Activated CD4-positive, alpha-beta T cell treated with anti-CD3 and anti-CD28 coated beads, Interleukin-2, Interleukin-6, amounts not matched to agents 100 ng/mL and 50 ng/mL, durations not matched to agents 16 hours and 8 hours (primary cell): ENCODE results near the gene ADAMTS17.

Source experiments
- DNase-seq: peaks from one replicate; pipeline ENCODE4 v3.0.0-alpha.2; 2020

ADAMTS17 gene

GRCh38 chr15:100124361-100124760, 217.4 kb downstream of the ADAMTS17 start:
- DNase-seq = no peak

DNA sequence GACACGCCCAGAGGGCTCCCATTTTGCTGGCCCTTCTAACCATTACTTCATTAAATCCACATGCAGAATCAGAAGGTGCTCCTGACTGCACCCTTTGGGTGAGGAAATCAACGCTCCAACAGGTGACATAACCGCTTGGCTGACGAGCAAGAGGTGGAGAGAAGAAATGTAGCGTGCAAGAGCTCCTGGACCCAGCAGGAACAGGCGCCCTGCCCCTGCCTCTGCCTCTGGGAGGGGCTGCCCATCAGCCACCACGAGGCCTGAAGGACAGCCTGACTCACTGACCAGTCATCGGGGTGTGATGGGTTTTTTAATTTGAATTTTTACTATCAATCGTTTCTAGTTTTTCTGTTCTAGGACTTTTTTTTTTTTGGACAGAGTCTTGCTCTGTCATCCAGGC, 218.2 kb downstream of the ADAMTS17 start:
- DNase-seq = no peak

DNA sequence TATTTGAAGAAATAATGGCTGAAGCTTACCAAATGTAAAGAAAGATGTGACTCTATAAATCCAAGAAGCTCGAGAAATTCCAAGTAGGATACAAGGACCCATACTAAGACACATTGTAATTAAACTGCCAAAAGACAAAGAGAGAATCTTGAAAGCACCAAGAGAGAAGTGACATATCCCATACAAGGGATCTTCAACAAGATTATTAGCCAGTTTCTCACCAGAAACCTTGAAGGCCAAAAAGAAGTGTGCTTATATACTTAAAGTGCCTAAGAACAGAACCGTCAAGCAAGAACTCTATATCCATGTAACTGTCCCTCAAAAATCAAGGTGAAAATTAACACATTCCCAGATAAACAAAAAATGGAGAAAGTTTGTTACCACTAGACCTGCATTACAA, 220.5 kb downstream of the ADAMTS17 start:
- DNase-seq = no peak

DNA sequence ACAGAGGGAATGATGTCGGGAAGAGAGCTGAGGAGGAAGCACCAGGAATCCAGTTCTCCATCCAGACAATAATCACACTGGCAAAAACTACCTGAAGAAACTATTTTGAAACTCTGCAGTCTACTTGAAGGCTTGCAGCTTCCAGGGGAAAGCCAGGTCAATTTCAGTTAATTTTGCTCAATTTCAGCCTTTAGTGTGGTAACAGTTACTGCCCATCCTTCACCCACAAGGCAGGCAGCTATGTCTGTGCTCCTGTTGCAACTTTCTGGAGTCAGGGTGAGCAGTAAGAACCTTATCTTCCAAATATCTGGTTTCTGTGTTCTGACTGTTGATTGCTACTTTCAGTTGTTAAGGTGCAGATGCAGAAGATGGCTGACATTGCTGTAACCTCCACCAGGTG, 221.7 kb downstream of the ADAMTS17 start:
- DNase-seq = no peak

DNA sequence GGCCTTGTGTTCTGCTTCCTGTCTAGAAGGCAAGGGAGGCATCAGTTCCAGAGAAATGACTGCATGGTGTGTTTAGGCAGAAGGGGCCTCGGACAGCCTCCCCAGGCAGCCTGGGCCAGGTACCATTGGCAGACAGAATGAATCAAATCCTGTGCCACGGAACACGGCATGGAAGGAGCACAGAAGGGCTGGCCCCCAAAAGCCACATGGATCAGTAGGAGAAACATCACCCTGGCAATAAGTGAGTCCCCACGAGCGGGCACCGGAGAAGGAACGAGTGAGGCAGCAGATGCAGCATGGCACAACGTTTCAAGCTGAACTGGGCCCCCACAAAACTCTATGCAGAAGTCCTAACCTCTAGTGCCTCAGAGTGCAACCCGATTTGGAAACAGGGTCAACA, 223.2 kb downstream of the ADAMTS17 start:
- no peak for DNase-seq

GRCh38 chr15:100116416-100117190, 225.2 kb downstream of the ADAMTS17 start:
- DNase-seq = no peak

DNA sequence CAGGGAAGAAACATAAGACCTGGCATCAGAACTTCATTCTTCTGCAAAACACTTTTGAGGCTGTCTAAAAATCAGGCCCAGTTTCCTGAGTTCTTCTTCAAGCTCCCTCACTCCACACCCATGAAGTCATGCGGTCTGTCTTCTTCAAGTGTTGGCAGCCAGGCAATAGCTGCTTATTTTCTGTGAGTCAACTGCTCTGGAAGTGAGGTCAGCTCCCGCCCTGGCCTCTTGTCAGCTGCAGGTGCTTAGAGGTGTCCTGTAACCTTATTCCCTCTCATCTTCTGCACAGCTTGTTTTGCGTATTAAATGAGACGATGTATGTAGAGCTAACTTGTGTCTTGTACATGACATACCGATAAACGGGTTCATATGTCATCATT, 226.1 kb downstream of the ADAMTS17 start:
- DNase-seq = no peak

- DNase-seq = no peak
Measured at GRCh38 chr15:100115066-100115710, 226.6 kb downstream of the ADAMTS17 start.

DNA sequence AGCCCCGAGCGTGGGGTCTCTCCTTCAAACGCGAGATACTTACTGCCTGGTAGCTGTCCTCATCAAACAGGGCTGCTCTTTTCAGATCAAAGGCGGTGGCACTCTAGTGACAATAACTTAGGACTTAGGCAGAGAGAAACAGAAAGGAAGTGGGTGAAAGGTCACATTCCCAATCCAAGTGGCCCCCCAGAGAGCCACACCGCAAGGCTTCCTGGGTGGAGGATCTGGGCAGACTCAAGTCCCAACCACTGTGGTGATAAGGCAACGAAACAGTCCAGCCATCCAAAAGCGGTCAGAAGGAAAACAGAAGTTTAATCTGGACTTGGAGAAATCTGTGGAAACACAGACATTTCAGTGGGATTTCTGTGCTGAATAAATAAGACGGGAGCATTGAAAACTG, 227.2 kb downstream of the ADAMTS17 start:
- DNase-seq = no peak

DNA sequence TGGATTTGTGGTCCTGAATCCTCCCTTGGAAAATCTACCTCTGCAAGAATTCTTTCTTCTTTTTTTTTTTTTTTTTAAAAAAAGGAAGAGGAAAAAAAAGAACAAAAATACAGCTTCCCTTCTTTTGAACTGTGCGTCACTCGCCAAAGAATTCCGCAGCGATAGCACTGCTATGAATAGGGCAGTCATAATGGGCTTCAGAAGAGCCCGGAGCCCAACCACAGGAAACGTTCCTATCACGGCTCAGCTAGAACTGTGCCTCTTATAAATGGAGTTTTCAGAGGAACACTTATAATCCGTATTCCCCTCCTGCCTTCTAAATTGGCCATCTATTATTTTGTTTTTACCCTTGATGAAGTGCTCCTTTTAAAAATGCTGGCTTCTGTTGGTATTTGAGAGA, 227.7 kb downstream of the ADAMTS17 start:
- DNase-seq = no peak

DNA sequence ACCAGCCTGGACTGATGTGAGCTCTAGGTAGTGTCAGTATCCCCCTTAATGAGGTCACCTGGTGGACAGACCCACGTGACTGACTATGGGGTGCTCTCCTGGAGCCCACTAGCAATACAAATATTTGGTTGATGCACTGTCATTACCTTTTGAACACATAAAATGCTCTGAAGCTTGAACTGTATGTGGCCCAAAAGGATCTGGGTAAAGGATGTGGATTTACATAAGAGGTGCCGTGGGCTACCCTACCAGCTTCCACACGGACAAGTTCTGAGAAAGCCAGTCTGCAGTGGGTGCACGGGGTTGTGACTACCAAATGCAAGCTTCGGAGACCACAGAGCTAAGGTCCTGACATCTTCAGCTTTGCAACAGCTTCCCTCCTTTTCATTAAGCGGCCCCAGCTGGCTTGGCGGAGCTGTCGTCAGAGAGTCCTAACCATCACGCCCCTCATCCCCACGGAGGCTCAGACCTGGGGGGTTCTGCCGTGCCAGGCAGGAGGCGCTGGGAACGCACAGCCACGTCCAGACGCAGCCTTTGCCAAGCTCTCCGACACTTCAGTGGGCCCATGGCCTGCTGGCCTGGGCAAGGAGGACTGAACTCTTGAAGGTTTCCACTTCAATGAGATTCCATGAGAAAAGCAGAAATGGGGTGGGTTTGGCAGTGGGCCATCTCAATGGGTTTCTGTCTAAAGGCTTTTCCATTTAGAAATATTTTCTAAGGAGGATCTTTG, 228.3 kb downstream of the ADAMTS17 start:
- DNase-seq = no peak

- DNase-seq = no peak
Measured at GRCh38 chr15:100112636-100113305, 229.0 kb downstream of the ADAMTS17 start.

DNA sequence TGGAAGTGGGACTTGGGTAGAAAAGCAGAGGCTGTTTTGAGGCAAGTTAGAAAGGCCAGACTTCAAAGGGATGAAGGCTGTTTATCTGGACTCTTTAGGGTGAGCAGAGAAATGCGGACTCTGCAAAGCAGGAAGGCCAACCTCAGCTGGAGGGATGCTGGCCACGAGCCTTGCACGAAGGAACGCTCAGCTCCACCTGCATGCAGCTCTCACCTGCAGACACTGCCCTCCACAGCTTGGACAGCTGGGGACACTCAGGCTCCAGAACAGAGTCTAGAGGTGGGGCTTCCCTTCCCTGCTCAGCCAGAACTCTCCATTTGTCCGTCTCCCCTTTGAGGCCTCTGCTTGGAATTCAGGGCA, 229.7 kb downstream of the ADAMTS17 start:
- DNase-seq = no peak

DNA sequence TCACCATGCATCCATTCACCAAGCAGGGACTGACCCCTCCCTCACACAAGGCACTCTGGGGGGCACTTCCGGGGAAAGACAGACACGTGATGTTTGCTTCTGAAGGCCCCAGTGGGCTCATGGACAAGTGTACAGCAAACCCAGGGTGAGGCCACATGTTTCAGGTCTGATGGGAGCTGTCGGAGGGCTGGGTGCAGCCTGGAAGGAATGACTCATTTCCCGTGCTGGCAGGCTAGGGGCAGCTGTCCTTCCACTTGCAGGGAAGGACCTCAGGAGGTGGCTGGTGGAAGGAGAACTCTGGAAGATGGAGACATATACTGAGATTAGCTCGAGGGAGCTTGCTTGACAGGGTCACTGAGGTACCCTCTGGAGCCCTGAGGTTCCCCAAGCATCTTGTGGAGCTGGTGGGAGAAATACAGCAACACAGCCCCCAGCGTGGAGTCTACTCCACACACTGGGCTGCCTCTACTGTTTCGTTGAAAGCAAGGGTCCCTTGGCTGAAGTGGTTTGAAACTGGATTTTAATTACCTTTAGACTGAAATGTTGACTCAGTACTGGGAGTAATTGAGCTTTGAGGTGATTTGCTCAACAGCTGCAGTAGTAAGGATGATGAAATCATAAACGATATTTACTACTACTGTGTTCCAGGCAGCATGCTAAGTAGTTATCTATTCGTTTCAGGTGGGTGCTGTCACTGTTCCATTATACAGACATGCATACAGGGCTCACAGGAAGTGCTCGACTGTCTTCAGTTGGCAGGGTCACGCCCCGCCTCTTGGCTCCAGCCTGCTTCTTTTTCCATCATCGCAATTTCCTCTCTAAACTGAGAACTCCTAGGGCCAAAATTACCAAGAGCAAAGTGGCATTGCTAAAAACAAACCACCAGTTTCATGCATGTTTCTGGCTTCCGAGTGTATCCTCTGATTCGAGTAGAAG, 230.4 kb downstream of the ADAMTS17 start:
- peak; percentile 58 for DNase-seq

DNA sequence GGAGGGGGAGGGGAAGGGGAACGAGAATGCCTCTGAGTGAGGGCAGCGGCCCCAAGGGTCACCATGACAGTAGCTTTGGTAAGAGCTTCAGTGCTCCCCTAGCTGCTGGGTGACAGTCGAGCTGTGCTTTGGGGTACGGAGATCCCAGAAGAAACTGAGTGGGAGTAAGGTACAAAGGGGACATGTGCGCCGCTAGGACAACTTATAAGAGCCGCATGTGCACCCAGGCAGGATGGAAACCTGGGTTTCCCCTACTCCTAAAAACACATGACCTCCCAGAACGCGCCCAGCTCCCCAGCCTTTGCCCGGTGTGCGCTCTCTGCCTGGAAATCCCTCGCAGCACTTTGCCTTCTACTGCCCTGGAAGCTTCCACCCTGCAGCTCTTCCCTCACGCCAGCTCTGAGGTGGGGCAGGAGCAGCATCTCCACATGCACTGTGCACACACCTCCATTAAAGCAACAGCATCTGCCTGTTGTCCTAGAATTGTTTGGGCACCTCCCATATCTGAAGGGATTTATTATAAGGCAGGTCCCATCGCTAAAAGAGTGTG, 232.2 kb downstream of the ADAMTS17 start:
- DNase-seq = no peak

- DNase-seq = no peak
Measured at GRCh38 chr15:100108846-100109245, 232.9 kb downstream of the ADAMTS17 start.

DNA sequence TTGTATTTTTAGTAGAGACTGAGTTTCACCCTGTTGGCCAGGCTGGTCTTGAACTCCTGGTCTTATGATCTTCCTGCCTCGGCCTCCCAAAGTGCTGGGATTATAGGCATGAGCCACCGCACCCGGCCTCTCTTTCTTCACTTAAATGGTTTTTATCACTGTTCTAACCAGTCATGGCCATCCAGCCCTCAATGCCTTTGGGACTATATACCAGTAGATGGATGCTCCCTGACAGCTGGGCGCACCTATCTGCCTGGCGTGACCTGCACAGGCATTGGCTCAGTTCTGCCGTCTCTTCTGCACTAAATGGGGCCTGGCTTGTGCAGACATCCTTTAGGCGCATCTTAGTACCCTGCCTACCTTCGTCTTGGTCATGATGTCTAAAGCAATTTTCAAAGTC, 233.4 kb downstream of the ADAMTS17 start:
- DNase-seq = no peak

DNA sequence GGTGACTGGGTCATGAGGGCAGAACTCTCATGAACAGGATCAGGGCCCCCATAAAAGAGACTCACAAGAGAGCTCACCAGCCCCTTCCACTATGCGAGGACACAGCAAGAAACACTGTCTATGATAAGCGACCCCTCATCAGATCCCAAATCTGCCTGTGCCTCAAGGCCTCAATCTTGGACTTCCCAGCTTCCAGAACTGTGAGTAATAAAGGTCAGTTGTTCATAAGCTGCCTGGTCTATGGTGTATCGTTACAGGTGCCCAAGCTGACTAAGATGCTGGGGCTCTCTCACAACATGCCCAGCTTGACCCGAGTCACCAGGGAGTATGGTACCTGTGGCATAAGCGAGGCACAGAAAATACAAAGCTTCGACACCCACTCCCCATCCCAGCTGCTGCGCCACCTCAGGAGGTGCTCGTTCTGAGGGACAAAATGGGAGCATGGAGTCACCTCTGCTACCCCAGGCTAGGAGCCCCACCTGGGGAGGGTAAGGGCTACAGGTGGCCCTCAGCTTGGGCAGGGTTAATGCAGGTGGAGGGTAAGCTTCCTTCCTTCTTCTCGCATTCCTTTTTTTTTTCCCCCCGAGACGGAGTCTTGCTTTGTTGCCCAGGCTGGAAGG, 234.1 kb downstream of the ADAMTS17 start:
- no peak for DNase-seq

GRCh38 chr15:100107151-100107550, 234.6 kb downstream of the ADAMTS17 start:
- DNase-seq = no peak

DNA sequence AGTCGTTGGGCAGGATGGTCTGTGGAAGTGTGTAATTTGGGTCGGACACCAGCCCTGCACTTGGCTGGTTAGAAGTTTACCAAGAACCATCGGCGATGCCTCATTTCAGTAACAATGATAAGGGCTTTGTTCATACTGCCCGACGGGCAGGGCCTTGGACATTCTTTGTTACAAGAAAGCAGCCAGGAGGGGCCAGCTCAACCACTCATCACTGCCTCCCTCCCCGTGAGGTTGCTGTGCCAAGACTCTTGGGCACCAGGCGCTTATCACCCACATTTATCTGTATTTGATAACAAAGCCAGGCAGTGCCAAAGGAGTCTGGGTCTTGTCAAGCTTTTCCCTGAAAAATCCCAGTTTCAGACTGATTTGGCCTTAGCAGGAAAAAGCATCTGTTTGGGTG, 235.0 kb downstream of the ADAMTS17 start:
- DNase-seq = no peak

DNA sequence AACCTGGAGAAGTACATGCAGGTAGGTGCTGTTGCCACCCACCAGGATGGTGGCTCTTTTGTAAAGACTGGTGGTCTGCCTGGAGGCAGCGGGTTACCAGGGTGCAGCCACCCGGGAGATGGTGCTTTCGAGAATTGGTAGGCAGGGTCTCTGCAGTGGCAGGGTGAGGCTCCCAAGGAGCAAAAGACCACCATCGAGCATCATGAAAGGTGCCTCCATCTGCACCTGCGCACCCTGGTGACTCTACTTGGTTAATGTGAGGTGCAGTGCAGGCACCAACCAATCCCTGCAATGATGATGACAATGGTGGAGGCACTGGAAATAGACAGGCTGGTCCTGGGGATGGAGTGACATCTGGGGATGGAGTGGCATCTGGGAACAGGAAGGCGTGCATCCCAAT, 236.7 kb downstream of the ADAMTS17 start:
- DNase-seq = no peak

GRCh38 chr15:100104245-100104644, 237.5 kb downstream of the ADAMTS17 start:
- DNase-seq = no peak
